K562 (cell line): ENCODE data around the gene PHYH. TPM values are rescaled to one million over a fixed set of nuclear protein-coding genes. Genes with fewer than 3 reads are reported as not detected.

Experiments
- ATAC-seq: fragments of 200-7000 bp; cut with Tn5 transposase; 3 replicates; pipeline ENCODE4 v1.9.1; 2020; ENCODE audit warnings: moderate library complexity
- BruUV-seq: library from RNA; stranded (reverse); fragments of 400-500 nt; replicated peaks from 2 replicates; lab custom pipeline; 2021; lab: Mats Ljungman, UMichigan
- CTCF ChIA-PET: fragments of 300-600 bp; formaldehyde crosslinking; extraction: SDS; loops from one replicate; lab custom pipeline; 2021; ENCODE audit warnings: low intra/inter-chr PET ratio; lab: Yijun Ruan, JAX
- POLR2A ChIA-PET: fragments of 300-600, 350-650 bp; sonication (Branson Sonifier 250); formaldehyde crosslinking; extraction: SDS; loops from one replicate; lab custom pipeline; 2021; ENCODE audit warnings: antibody characterized with exemption, inconsistent platforms; lab: Yijun Ruan, JAX
- DNase-seq, 4 experiments: peaks; one replicate each; pipeline versions ENCODE4 v3.0.0 to v3.0.0-alpha.2; 2011 to 2018; ENCODE audit warnings: low spot score in 3 of 4, mixed read lengths in 3 of 4; ENCODE audit errors: extremely low read depth in 1 of 4
- FAIRE-seq: peaks from 2 replicates; lab custom pipeline; 2011; peaks lifted over from hg19 to GRCh38; lab: Jason Lieb, UNC
- H2AFZ ChIP-seq: 2 replicates; pipeline ENCODE4 v1.6.0; 2011; ENCODE audit warnings: low read depth, low read length, control low read depth, inconsistent platforms
- H3K27ac ChIP-seq: fragments of 200-600 bp; 3 replicates; pipeline ENCODE4 v1.8.0; 2011; ENCODE audit warnings: low read depth, mild to moderate bottlenecking, control low read depth, inconsistent platforms, low read length, moderate library complexity, mixed read lengths; ENCODE audit errors: extremely low read depth
- H3K27me3 ChIP-seq, 2 experiments: fragments of 300-600 bp in 1 of 2; 2 replicates in 1 of 2; 3 replicates in 1 of 2; pipeline versions ENCODE4 v1.6.0 to v1.8.0; 2011; ENCODE audit warnings: inconsistent platforms in 2 of 2, low read length in 2 of 2, mild to moderate bottlenecking in 1 of 2, mixed read lengths in 1 of 2, moderate library complexity in 1 of 2; ENCODE audit not compliant: control insufficient read depth in 2 of 2, insufficient read depth in 2 of 2
- H3K36me3 ChIP-seq: fragments of 300-600 bp; 3 replicates; pipeline ENCODE4 v1.8.0; 2011; ENCODE audit warnings: mild to moderate bottlenecking, low read length, inconsistent platforms; ENCODE audit not compliant: control insufficient read depth, insufficient read depth
- H3K4me1 ChIP-seq, 2 experiments: fragments of 200-600 bp in 1 of 2; replicated peaks in 1 of 2; 2 replicates in 1 of 2; 3 replicates in 1 of 2; pipeline versions ENCODE4 v1.5.1 to v1.8.0; 2011; ENCODE audit warnings: inconsistent platforms in 2 of 2, low read length in 2 of 2, mild to moderate bottlenecking in 1 of 2, mixed read lengths in 1 of 2, moderate library complexity in 1 of 2; ENCODE audit not compliant: control insufficient read depth in 2 of 2, insufficient read depth in 2 of 2
- H3K4me2 ChIP-seq: 2 replicates; pipeline ENCODE4 v1.6.1; 2011; ENCODE audit warnings: low read length, control low read depth, inconsistent platforms, mixed read lengths; ENCODE audit not compliant: insufficient read depth
- H3K4me3 ChIP-seq: fragments of 200-600 bp; sonication (generic), shearing (Covaris generic); 2 replicates; pipeline ENCODE4 v1.5.1; 2016; ENCODE audit warnings: control low read depth, inconsistent platforms
- H3K79me2 ChIP-seq: fragments of 200-600 bp; 3 replicates; pipeline ENCODE4 v1.8.0; 2011; ENCODE audit warnings: low read length, inconsistent platforms; ENCODE audit not compliant: control insufficient read depth, insufficient read depth
- H3K9ac ChIP-seq, 2 experiments: 2 replicates each; pipeline versions ENCODE4 v1.6.0 to v1.6.1; 2011; ENCODE audit warnings: low read depth in 2 of 2, low read length in 2 of 2, control low read depth in 1 of 2, inconsistent platforms in 1 of 2, mild to moderate bottlenecking in 1 of 2, mixed read lengths in 1 of 2; ENCODE audit not compliant: insufficient read depth in 1 of 2
- H3K9me1 ChIP-seq: one replicate; pipeline ENCODE4 v1.6.0; 2011; ENCODE audit warnings: inconsistent platforms, mild to moderate bottlenecking, low read length, moderate library complexity; ENCODE audit not compliant: control insufficient read depth, insufficient read depth
- H3K9me3 ChIP-seq: replicated peaks from 2 replicates; pipeline ENCODE4 v1.5.1; 2011; ENCODE audit warnings: low read depth, low read length, inconsistent platforms; ENCODE audit not compliant: control insufficient read depth, insufficient read depth
- H4K20me1 ChIP-seq: replicated peaks from 2 replicates; pipeline ENCODE4 v1.6.1; 2011; ENCODE audit warnings: low read length, inconsistent platforms, mixed read lengths; ENCODE audit not compliant: control insufficient read depth, insufficient read depth
- CREB1 ChIP-seq, 2 experiments: sonication (generic) in 1 of 2; formaldehyde crosslinking in 1 of 2; IDR thresholded peaks; 2 replicates each; pipeline versions ENCODE4 v1.6.1 to v1.8.0; 2012 to 2022; ENCODE audit warnings: inconsistent platforms in 1 of 2, mild to moderate bottlenecking in 1 of 2, missing genetic modification reagents in 1 of 2, moderate library complexity in 1 of 2
- E2F4 ChIP-seq: sonication (generic); formaldehyde crosslinking; IDR thresholded peaks from 2 replicates; pipeline ENCODE4 v1.8.0; 2022; ENCODE audit warnings: mild to moderate bottlenecking, low read depth, missing genetic modification reagents
- EP400 ChIP-seq: fragments of 450-650 bp; IDR thresholded peaks from 2 replicates; pipeline ENCODE4 v1.6.1; 2017; ENCODE audit warnings: antibody characterized with exemption, mild to moderate bottlenecking, moderate library complexity
- ESRRA ChIP-seq: fragments of 450-650 bp; IDR thresholded peaks from 2 replicates; pipeline ENCODE4 v1.6.1; 2014; ENCODE audit warnings: low read depth, mild to moderate bottlenecking, moderate library complexity, borderline replicate concordance
- HMGN3 ChIP-seq: IDR thresholded peaks from 2 replicates; pipeline ENCODE4 v1.6.1; 2011; ENCODE audit warnings: borderline replicate concordance, low read depth, mild to moderate bottlenecking, mixed read lengths, low read length; ENCODE audit not compliant: insufficient read length; ENCODE audit errors: extremely low read depth
- ILK ChIP-seq: fragments of 450-650 bp; IDR thresholded peaks from 2 replicates; pipeline ENCODE4 v1.6.1; 2016; ENCODE audit warnings: missing genetic modification characterization, low read depth, mild to moderate bottlenecking, missing compliant biosample characterization, moderate library complexity, borderline replicate concordance
- KDM5B ChIP-seq: fragments of 200-600 bp; sonication (generic); IDR thresholded peaks from 2 replicates; pipeline ENCODE4 v1.6.1; 2012; ENCODE audit warnings: low read depth, mild to moderate bottlenecking, moderate library complexity, low read length, control low read depth, inconsistent platforms; ENCODE audit not compliant: insufficient replicate concordance
- MBD2 ChIP-seq: sonication (generic); IDR thresholded peaks from 2 replicates; pipeline ENCODE4 v1.6.1; 2016; ENCODE audit warnings: low read depth, borderline replicate concordance
- PCBP2 ChIP-seq: fragments of 200-400 bp; formaldehyde crosslinking; IDR thresholded peaks from 2 replicates; pipeline ENCODE4 v1.6.1; 2018; ENCODE audit warnings: low read length, low read depth, mild to moderate bottlenecking, moderate library complexity; ENCODE audit not compliant: poor library complexity, severe bottlenecking
- SLC30A9 ChIP-seq: fragments of 250-450 bp; sonication (Bioruptor Pico); IDR thresholded peaks from 2 replicates; pipeline ENCODE4 v1.8.0; 2022; ENCODE audit warnings: mild to moderate bottlenecking, moderate library complexity
- SREBF1 ChIP-seq: fragments of 150-350 bp; IDR thresholded peaks from 2 replicates; pipeline ENCODE4 v1.6.1; 2014; ENCODE audit warnings: antibody characterized with exemption, low read depth, low read length, borderline replicate concordance
- SRSF3 ChIP-seq: fragments of 200-400 bp; formaldehyde crosslinking; IDR thresholded peaks from 2 replicates; pipeline ENCODE4 v1.6.1; 2016; ENCODE audit warnings: mild to moderate bottlenecking, low read length, moderate library complexity; ENCODE audit not compliant: insufficient read depth
- ZFP30 ChIP-seq: fragments of 250-450 bp; sonication (Bioruptor Pico); IDR thresholded peaks from 2 replicates; pipeline ENCODE4 v1.8.0; 2022; ENCODE audit warnings: moderate library complexity, mild to moderate bottlenecking, inconsistent platforms, borderline replicate concordance
- ZKSCAN3 ChIP-seq: fragments of 250-450 bp; sonication (Bioruptor Pico); IDR thresholded peaks from 2 replicates; pipeline ENCODE4 v1.4.0; 2020
- ZNF174 ChIP-seq: fragments of 250-450 bp; sonication (Bioruptor Pico); IDR thresholded peaks from 2 replicates; pipeline ENCODE4 v1.4.0; 2020; ENCODE audit warnings: mild to moderate bottlenecking
- ZNF583 ChIP-seq: fragments of 250-450 bp; sonication (Bioruptor Pico); IDR thresholded peaks from 2 replicates; pipeline ENCODE4 v1.4.0; 2020
- ZNF785 ChIP-seq: fragments of 250-450 bp; sonication (Bioruptor Pico); IDR thresholded peaks from 2 replicates; pipeline ENCODE4 v1.4.0; 2020; ENCODE audit warnings: mild to moderate bottlenecking
- WGBS: fragments of 100-300 bp; shearing (Covaris generic); methylation state at CpG from one replicate; pipeline ENCODE4 v1.1.6; 2016; ENCODE audit warnings: low coverage, mixed read lengths; ENCODE audit not compliant: insufficient coverage; ENCODE audit errors: missing lambda C conversion rate; 5-methylcytosine and 5-hydroxymethylcytosine counted together
- in situ Hi-C: fragments of 300-500 bp; cut with MboI; formaldehyde crosslinking; loops from 4 replicates; pipeline ENCODE4 v1.15.0; 2018; ENCODE audit warnings: inconsistent platforms, mixed read lengths
- intact Hi-C: fragments of 100-400 bp; cut with micrococcal nuclease; formaldehyde crosslinking; loops from 2 replicates; pipeline ENCODE4 v1.14.2; 2022
- polyA plus RNA-seq, 8 experiments: library from polyadenylated mRNA; depleted of rRNA in 4 of 8; stranded (reverse) in 5 of 8; unstranded in 3 of 8; fragments of >200 nt; fragmentation: Nextera tagmentation in 2 of 8; fragmentation: Illumina TruSeq in 1 of 8; extraction: Ambion mirVana in 2 of 8; extraction: Trizol in 1 of 8; gene quantifications; 2 replicates each; pipeline versions ENCODE4 v1.2.1 to v1.2.3, GENCODE V29; 2011 to 2014; ENCODE audit warnings: inconsistent platforms in 1 of 8, missing spikeins in 1 of 8
- total RNA-seq, 7 experiments: library from RNA; depleted of rRNA in 6 of 7; stranded (reverse); fragments of >200 nt in 6 of 7; fragmentation: Illumina TruSeq in 2 of 7; extraction: Trizol in 2 of 7; gene quantifications; 2 replicates each; pipeline versions ENCODE4 v1.2.1 to v1.2.3, GENCODE V29; 2011 to 2021; ENCODE audit warnings: low replicate concordance in 1 of 7
- TF ChIP-seq, protein P1 (sequence below): IDR thresholded peaks from 2 replicates; pipeline ENCODE4 v1.6.1; 2011; ENCODE audit warnings: borderline replicate concordance, low read depth, mild to moderate bottlenecking, moderate library complexity, low read length; ENCODE audit not compliant: insufficient read depth, poor library complexity, severe bottlenecking

The PHYH gene
- total and polyA plus RNA-seq, 9 of the 15 experiments (the other 6 are each of a cell fraction or from before 2014, with no cell fraction given) = 3.8 to 6.9 (median 5.7) TPM

GRCh38 chr10:13340626-13341376, 40.9 kb upstream of the PHYH start:
- Histone ChIP-seq H3K9ac (no peak overlapping the region), H3K79me2 (peaks cover 26% of the 10 kb centered on the region), H3K9me1 (no peaks in the 10 kb centered on the region), H3K36me3 (peaks cover 62% of the 10 kb centered on the region), H3K27me3 (no peaks in the 10 kb centered on the region), H3K4me2 (no peak overlapping the region), H4K20me1 (0 out of 2 replicates have a peak, but pooled peaks cover 5% of the 10 kb centered on the region), H3K9me3 (no peaks in the 10 kb centered on the region), H2AFZ (no peak overlapping the region), H3K4me1 (peaks cover 0 to under 1% of the 10 kb centered on the region in 2 experiments; a peak in 2 of 5 replicates), H3K27ac (no peak overlapping the region), H3K4me3 (no peak overlapping the region)
- ATAC-seq (no peak), FAIRE-seq (no peak), DNase-seq (no peak)
- intact Hi-C loops = no loop called here
- CTCF ChIA-PET = interaction anchor here (0.5 kb wide), 1 partner anchor 115 kb away, joined by 3 read pairs; no protein-coding TSS in a partner anchor
- in situ Hi-C loops = no loop called here
- 88% methylated on average over 12 of the region's 12 CpGs for WGBS
- POLR2A ChIA-PET = no interaction called here
- no TSS peak for BruUV-seq
- TF ChIP-seq CREB1 (IDR thresholded peaks at IDR 0.05) = no peak
- no peak for TF ChIP-seq CREB1 (CRISPR knock-in tag; IDR thresholded peaks at IDR 0.05)
- no peak for TF ChIP-seq ZNF785 (CRISPR knock-in tag)
- TF ChIP-seq ZNF174 (CRISPR knock-in tag) = no peak
- no peak for TF ChIP-seq MBD2
- TF ChIP-seq PCBP2 = no peak
- no peak for TF ChIP-seq KDM5B
- no peak for TF ChIP-seq ZKSCAN3 (CRISPR knock-in tag)
- no peak for TF ChIP-seq ZNF583
- TF ChIP-seq, protein P1, sequence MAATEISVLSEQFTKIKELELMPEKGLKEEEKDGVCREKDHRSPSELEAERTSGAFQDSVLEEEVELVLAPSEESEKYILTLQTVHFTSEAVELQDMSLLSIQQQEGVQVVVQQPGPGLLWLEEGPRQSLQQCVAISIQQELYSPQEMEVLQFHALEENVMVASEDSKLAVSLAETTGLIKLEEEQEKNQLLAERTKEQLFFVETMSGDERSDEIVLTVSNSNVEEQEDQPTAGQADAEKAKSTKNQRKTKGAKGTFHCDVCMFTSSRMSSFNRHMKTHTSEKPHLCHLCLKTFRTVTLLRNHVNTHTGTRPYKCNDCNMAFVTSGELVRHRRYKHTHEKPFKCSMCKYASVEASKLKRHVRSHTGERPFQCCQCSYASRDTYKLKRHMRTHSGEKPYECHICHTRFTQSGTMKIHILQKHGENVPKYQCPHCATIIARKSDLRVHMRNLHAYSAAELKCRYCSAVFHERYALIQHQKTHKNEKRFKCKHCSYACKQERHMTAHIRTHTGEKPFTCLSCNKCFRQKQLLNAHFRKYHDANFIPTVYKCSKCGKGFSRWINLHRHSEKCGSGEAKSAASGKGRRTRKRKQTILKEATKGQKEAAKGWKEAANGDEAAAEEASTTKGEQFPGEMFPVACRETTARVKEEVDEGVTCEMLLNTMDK = no peak
- TF ChIP-seq ZFP30 (CRISPR knock-in tag) = no peak
- no peak for TF ChIP-seq EP400
- TF ChIP-seq ILK = no peak
- no peak for TF ChIP-seq HMGN3
- TF ChIP-seq SRSF3 = no peak
- TF ChIP-seq SLC30A9 (CRISPR knock-in tag) = no peak
- no peak for TF ChIP-seq SREBF1
- TF ChIP-seq E2F4 (CRISPR knock-in tag) = no peak
- TF ChIP-seq ESRRA = no peak
